ENCODE measurements around the gene GGACT. TPM values are rescaled to one million over a fixed set of nuclear protein-coding genes. Genes with fewer than 3 reads are reported as not detected.

GGACT gene
- total RNA-seq, 1 donor from 2014 or later, result 5.2 TPM

DNA sequence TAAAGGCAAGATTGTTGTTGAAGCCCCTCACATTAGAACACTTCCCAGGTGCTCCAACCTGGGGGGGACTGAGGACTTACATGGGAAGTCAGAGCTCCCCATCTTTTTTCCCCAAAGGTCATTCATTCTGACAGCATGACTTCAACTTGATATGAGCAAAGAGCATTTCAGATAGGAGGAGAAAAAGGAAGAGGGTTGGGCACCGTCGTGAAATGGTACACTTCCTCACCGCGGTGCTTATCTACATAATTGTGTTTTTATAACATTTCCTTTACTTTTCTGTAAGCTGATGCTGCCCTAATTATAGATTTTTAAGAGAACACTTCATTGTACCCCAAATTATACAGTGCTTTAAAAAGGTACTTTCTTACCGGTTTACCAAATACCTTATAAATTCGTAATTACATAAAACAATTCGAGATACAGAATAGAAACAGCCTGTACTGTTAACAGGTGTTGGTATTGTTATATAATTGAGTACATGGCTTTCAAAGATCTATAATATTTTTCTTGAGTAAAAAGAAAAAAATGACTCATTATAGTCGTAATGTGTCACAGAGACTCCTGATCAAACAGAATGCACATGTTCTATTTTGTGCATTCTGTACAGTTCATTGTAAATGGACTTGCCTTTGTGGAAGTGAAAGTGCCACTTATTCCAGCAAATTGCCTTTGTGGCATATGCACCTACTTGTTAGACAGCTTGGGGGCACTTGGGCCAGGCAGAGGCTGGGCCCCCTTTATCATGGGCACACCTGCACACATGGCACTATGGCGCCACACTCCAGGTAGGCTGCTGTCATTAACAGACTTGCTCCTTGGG, 81.8 kb downstream of the GGACT start:
- Mint-ChIP-seq H3K4me1 (ENCODE audit: low read depth, unreplicated experiment) (peaks cover 46% of the 10 kb centered on the region), H3K4me3 (ENCODE audit: unreplicated experiment) (no peak overlapping the region)

GRCh38 chr13:100506154-100506553, 82.4 kb downstream of the GGACT start:
- Mint-ChIP-seq H3K9me3 (ENCODE audit: unreplicated experiment) (peaks cover 5% of the 10 kb centered on the region), H3K27ac (ENCODE audit: unreplicated experiment) (no peak overlapping the region), H3K4me1 (ENCODE audit: low read depth, unreplicated experiment) (peaks cover 41% of the 10 kb centered on the region), H3K36me3 (ENCODE audit: unreplicated experiment) (no peaks in the 10 kb centered on the region), H3K4me3 (ENCODE audit: unreplicated experiment) (no peak overlapping the region), H3K27me3 (ENCODE audit: unreplicated experiment) (no peaks in the 10 kb centered on the region)
- TF ChIP-seq CTCF (IDR thresholded peaks at IDR 0.05; ENCODE audit: partially characterized antibody, unreplicated experiment), result no peak
- no peak for DNase-seq

More for the DNA sequence above, 81.8 kb downstream of the GGACT start:
- no peaks in the 10 kb centered on the region for H3K36me3 Mint-ChIP-seq (ENCODE audit: unreplicated experiment)
- TF ChIP-seq CTCF (IDR thresholded peaks at IDR 0.05; ENCODE audit: partially characterized antibody, unreplicated experiment), result no peak
- peaks cover 5% of the 10 kb centered on the region for H3K9me3 Mint-ChIP-seq (ENCODE audit: unreplicated experiment)
- no peak for DNase-seq
- H3K27ac Mint-ChIP-seq (ENCODE audit: unreplicated experiment), result no peak overlapping the region
- no peaks in the 10 kb centered on the region for H3K27me3 Mint-ChIP-seq (ENCODE audit: unreplicated experiment)

GRCh38 chr13:100503622-100504021, 85.0 kb downstream of the GGACT start:
- H3K27ac Mint-ChIP-seq (ENCODE audit: unreplicated experiment), result no peak overlapping the region
- H3K36me3 Mint-ChIP-seq (ENCODE audit: unreplicated experiment), result no peaks in the 10 kb centered on the region
- TF ChIP-seq CTCF (IDR thresholded peaks at IDR 0.05; ENCODE audit: partially characterized antibody, unreplicated experiment), result no peak
- H3K27me3 Mint-ChIP-seq (ENCODE audit: unreplicated experiment), result no peaks in the 10 kb centered on the region
- peaks cover 34% of the 10 kb centered on the region for H3K4me1 Mint-ChIP-seq (ENCODE audit: low read depth, unreplicated experiment)
- peaks cover 4% of the 10 kb centered on the region for H3K9me3 Mint-ChIP-seq (ENCODE audit: unreplicated experiment)
- no peak overlapping the region for H3K4me3 Mint-ChIP-seq (ENCODE audit: unreplicated experiment)
- no peak for DNase-seq

DNA sequence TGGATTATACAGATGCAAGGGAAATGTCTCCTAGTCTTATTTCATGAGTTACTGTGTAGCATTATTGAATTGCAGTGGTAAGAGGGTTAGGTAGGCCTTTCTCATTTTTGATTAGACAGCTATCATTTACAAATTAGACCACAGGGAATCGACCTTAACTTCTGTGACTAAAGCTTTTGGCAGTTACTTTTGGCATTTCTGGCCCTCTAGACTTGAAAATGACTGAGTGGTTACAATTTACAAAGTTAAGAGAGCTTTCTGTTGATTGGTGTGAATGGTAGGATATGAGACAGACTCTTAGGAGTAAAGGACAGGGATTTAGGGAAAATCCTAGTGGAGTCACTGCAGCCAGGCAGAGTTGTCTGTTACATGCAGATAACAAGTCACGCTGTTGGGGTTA, 86.1 kb downstream of the GGACT start:
- H3K27me3 Mint-ChIP-seq (ENCODE audit: unreplicated experiment), result peaks cover 1% of the 10 kb centered on the region
- TF ChIP-seq CTCF (IDR thresholded peaks at IDR 0.05; ENCODE audit: partially characterized antibody, unreplicated experiment), result no peak
- H3K4me3 Mint-ChIP-seq (ENCODE audit: unreplicated experiment), result no peak overlapping the region
- H3K27ac Mint-ChIP-seq (ENCODE audit: unreplicated experiment), result no peak overlapping the region
- H3K4me1 Mint-ChIP-seq (ENCODE audit: low read depth, unreplicated experiment), result peaks cover 30% of the 10 kb centered on the region
- no peak for DNase-seq
- peaks cover 4% of the 10 kb centered on the region for H3K9me3 Mint-ChIP-seq (ENCODE audit: unreplicated experiment)
- no peaks in the 10 kb centered on the region for H3K36me3 Mint-ChIP-seq (ENCODE audit: unreplicated experiment)

DNA sequence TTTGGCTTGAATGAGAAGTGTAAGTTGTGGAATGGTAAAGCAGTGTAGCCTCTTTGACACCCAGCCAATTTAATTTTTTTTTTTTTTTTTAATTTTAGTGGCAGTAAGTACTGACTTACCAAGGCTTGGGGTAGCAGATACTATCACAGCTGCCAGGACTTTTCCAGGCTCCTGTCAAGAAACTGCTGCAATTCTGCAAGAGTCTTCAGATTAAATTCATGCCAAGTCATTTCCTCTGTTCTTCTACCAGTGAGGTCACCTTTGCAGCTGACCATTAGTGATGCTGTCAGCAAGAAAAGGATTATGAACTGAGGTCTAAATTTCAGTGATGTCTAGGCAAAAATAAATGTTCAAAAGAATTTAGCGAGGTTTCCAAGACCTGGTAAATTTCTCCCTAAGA, 91.2 kb downstream of the GGACT start:
- DNase-seq, result no peak
- no peaks in the 10 kb centered on the region for H3K9me3 Mint-ChIP-seq (ENCODE audit: unreplicated experiment)
- TF ChIP-seq CTCF (IDR thresholded peaks at IDR 0.05; ENCODE audit: partially characterized antibody, unreplicated experiment), result no peak
- H3K27me3 Mint-ChIP-seq (ENCODE audit: unreplicated experiment), result peaks cover 7% of the 10 kb centered on the region
- no peak overlapping the region for H3K4me3 Mint-ChIP-seq (ENCODE audit: unreplicated experiment)
- H3K27ac Mint-ChIP-seq (ENCODE audit: unreplicated experiment), result no peak overlapping the region
- no peaks in the 10 kb centered on the region for H3K36me3 Mint-ChIP-seq (ENCODE audit: unreplicated experiment)
- peaks cover 26% of the 10 kb centered on the region for H3K4me1 Mint-ChIP-seq (ENCODE audit: low read depth, unreplicated experiment)

Data from glutamatergic neuron (in vitro differentiated cells).